SJCRH30 (cell line): Measurements from ENCODE around the gene MESP1. TPM values are rescaled to one million over a fixed set of nuclear protein-coding genes. Genes with fewer than 3 reads are reported as not detected.
"Not testable (repeated sequence)": the region's sequence is repeated elsewhere in the genome, so short reads cannot be mapped to it uniquely, and the experiment has no call there.

Experiments
- DNase-seq, 2 experiments: peaks; one replicate each; pipeline ENCODE4 v3.0.0-alpha.2; 2015 to 2020
- H3K27ac ChIP-seq: fragments of 250-450 bp; sonication (Bioruptor Pico); 2 replicates; pipeline ENCODE4 v1.5.1; 2020; ENCODE audit warnings: mild to moderate bottlenecking, moderate library complexity
- H3K27me3 ChIP-seq: fragments of 250-450 bp; sonication (Bioruptor Pico); 2 replicates; pipeline ENCODE4 v1.5.1; 2020; ENCODE audit warnings: mild to moderate bottlenecking, moderate library complexity
- H3K36me3 ChIP-seq: fragments of 250-450 bp; sonication (Bioruptor Pico); 2 replicates; pipeline ENCODE4 v1.5.1; 2020; ENCODE audit warnings: mild to moderate bottlenecking, moderate library complexity
- H3K4me1 ChIP-seq: fragments of 250-450 bp; sonication (Bioruptor Pico); 2 replicates; pipeline ENCODE4 v1.5.1; 2020; ENCODE audit warnings: mild to moderate bottlenecking, moderate library complexity
- H3K4me3 ChIP-seq: fragments of 250-450 bp; sonication (Bioruptor Pico); 2 replicates; pipeline ENCODE4 v1.5.1; 2020; ENCODE audit warnings: mild to moderate bottlenecking, moderate library complexity
- H3K9me3 ChIP-seq: fragments of 250-450 bp; sonication (Bioruptor Pico); replicated peaks from 2 replicates; pipeline ENCODE4 v1.5.1; 2020; ENCODE audit warnings: mild to moderate bottlenecking, moderate library complexity
- total RNA-seq: library from RNA; depleted of rRNA; stranded (reverse); fragments of >200 nt; shearing (Covaris generic); gene quantifications from 2 replicates; pipeline ENCODE4 v1.2.3, GENCODE V29; 2014; rRNA removed

The MESP1 gene
- total RNA-seq, result not detected in 2 replicates

GRCh38 chr15:89750560-89751542, at the start of gene MESP1:
TSS of gene MESP1 (minus strand) at chr15:89751249. CDS start at chr15:89751231, 18 bp downstream.
- peak; percentile 91 to 93 for DNase-seq
- Histone ChIP-seq H3K36me3 (no peaks in the 10 kb centered on the region), H3K27me3 (0 out of 2 replicates have a peak, but pooled peaks cover 6% of the 10 kb centered on the region), H3K9me3 (no peaks in the 10 kb centered on the region), H3K4me1 (no peaks in the 10 kb centered on the region), H3K27ac (no peak within 1 kb of the TSS; the same call in 1 of the 2 replicates), H3K4me3 (peak within 1 kb of the TSS; percentile 78)

GRCh38 chr15:89799918-89800498, 49.0 kb upstream of the MESP1 start:
- Histone ChIP-seq H3K36me3 (no peaks in the 10 kb centered on the region), H3K4me3 (no peak overlapping the region), H3K27me3 (no peaks in the 10 kb centered on the region), H3K9me3 (no peaks in the 10 kb centered on the region; the same call in 1 of the 2 replicates), H3K4me1 (peaks cover 4% of the 10 kb centered on the region; the same call in 1 of the 2 replicates), H3K27ac (no peak overlapping the region)
- no peak for DNase-seq

GRCh38 chr15:89799011-89799911, 48.2 kb upstream of the MESP1 start:
- Histone ChIP-seq H3K27ac (no peak overlapping the region), H3K36me3 (no peaks in the 10 kb centered on the region)
- no peak for DNase-seq

GRCh38 chr15:89797678-89798201, 46.7 kb upstream of the MESP1 start:
- Histone ChIP-seq H3K9me3 (no peaks in the 10 kb centered on the region; the same call in 1 of the 2 replicates), H3K27ac (no peak overlapping the region), H3K4me3 (no peak overlapping the region), H3K27me3 (no peaks in the 10 kb centered on the region), H3K4me1 (peaks cover 4% of the 10 kb centered on the region; the same call in 1 of the 2 replicates), H3K36me3 (no peaks in the 10 kb centered on the region)
- DNase-seq, result no peak

More at GRCh38 chr15:89799011-89799911, 48.2 kb upstream of the MESP1 start:
- Histone ChIP-seq H3K27me3 (no peaks in the 10 kb centered on the region), H3K4me1 (peaks cover 4% of the 10 kb centered on the region; the same call in 1 of the 2 replicates), H3K4me3 (no peak overlapping the region), H3K9me3 (no peaks in the 10 kb centered on the region; the same call in 1 of the 2 replicates)

GRCh38 chr15:89795996-89796395, 44.9 kb upstream of the MESP1 start:
- Histone ChIP-seq H3K27me3 (no peaks in the 10 kb centered on the region), H3K36me3 (no peaks in the 10 kb centered on the region), H3K4me3 (no peak overlapping the region), H3K4me1 (no peaks in the 10 kb centered on the region), H3K27ac (no peak overlapping the region), H3K9me3 (no peaks in the 10 kb centered on the region; the same call in 1 of the 2 replicates)
- no peak for DNase-seq

- DNase-seq, result no peak
- no peak overlapping the region for H3K27ac ChIP-seq
These were observed 43.7 kb upstream of the MESP1 start for GRCh38 chr15:89794627-89795241.

GRCh38 chr15:89792106-89792805, 41.2 kb upstream of the MESP1 start:
- Histone ChIP-seq H3K27ac (no peak overlapping the region), H3K27me3 (no peaks in the 10 kb centered on the region), H3K36me3 (no peaks in the 10 kb centered on the region), H3K4me1 (no peaks in the 10 kb centered on the region), H3K9me3 (peaks cover 7% of the 10 kb centered on the region; the same call in 1 of the 2 replicates), H3K4me3 (no peak overlapping the region)
- DNase-seq, result no peak

More at GRCh38 chr15:89794627-89795241, 43.7 kb upstream of the MESP1 start:
- Histone ChIP-seq H3K4me1 (no peaks in the 10 kb centered on the region), H3K36me3 (no peaks in the 10 kb centered on the region), H3K27me3 (no peaks in the 10 kb centered on the region), H3K9me3 (no peaks in the 10 kb centered on the region; the same call in 1 of the 2 replicates), H3K4me3 (no peak overlapping the region)

GRCh38 chr15:89790661-89791060, 39.6 kb upstream of the MESP1 start:
- no peak overlapping the region for H3K4me3 ChIP-seq
- H3K27me3 ChIP-seq, result no peaks in the 10 kb centered on the region
- peaks cover 7% of the 10 kb centered on the region; the same call in 1 of the 2 replicates for H3K9me3 ChIP-seq
- no peaks in the 10 kb centered on the region for H3K4me1 ChIP-seq
- no peak for DNase-seq
- no peaks in the 10 kb centered on the region for H3K36me3 ChIP-seq
- no peak overlapping the region for H3K27ac ChIP-seq

- Histone ChIP-seq H3K4me3 (no peak overlapping the region), H3K4me1 (no peaks in the 10 kb centered on the region), H3K27ac (no peak overlapping the region), H3K36me3 (no peaks in the 10 kb centered on the region), H3K27me3 (no peaks in the 10 kb centered on the region), H3K9me3 (peaks cover 7% of the 10 kb centered on the region; the same call in 1 of the 2 replicates)
- DNase-seq, result no peak
These were observed 39.2 kb upstream of the MESP1 start for GRCh38 chr15:89790206-89790605.

GRCh38 chr15:89788585-89788984, 37.5 kb upstream of the MESP1 start:
- H3K4me1 ChIP-seq, H3K36me3 ChIP-seq, H3K4me3 ChIP-seq, H3K27me3 ChIP-seq, H3K9me3 ChIP-seq, DNase-seq, H3K27ac ChIP-seq: not testable (repeated sequence)

GRCh38 chr15:89787944-89788343, 36.9 kb upstream of the MESP1 start:
- Histone ChIP-seq H3K27ac (no peak overlapping the region), H3K27me3 (no peaks in the 10 kb centered on the region), H3K4me1 (no peaks in the 10 kb centered on the region), H3K9me3 (peaks cover 7% of the 10 kb centered on the region; the same call in 1 of the 2 replicates), H3K36me3 (no peaks in the 10 kb centered on the region), H3K4me3 (no peak overlapping the region)
- DNase-seq, result no peak

- DNase-seq, result no peak
- Histone ChIP-seq H3K4me1 (no peaks in the 10 kb centered on the region), H3K36me3 (no peaks in the 10 kb centered on the region), H3K4me3 (no peak overlapping the region), H3K9me3 (peaks cover 7% of the 10 kb centered on the region; the same call in 1 of the 2 replicates), H3K27ac (no peak overlapping the region), H3K27me3 (0 out of 2 replicates have a peak, but pooled peaks cover 3% of the 10 kb centered on the region)
These were observed 34.7 kb upstream of the MESP1 start for GRCh38 chr15:89785774-89786140.
